Vagina (tissue), 2 donors: ENCODE results near the gene FAM186B. TPM values are rescaled to one million over a fixed set of nuclear protein-coding genes. Genes with fewer than 3 reads are reported as not detected.

Experiments
- DNase-seq, 2 donors: peaks; one replicate each; pipeline ENCODE4 v3.0.0-alpha.2; 2017; ENCODE audit errors: extremely low spot score in 2 of 2
- H3K27ac ChIP-seq: fragments of 200-600 bp; sonication (generic); one replicate; pipeline ENCODE4 v1.5.1; 2019
- H3K27me3 ChIP-seq: fragments of 200-600 bp; sonication (generic); one replicate; pipeline ENCODE4 v1.5.1; 2019
- H3K36me3 ChIP-seq, 2 donors: fragments of 200-600 bp; sonication (generic); one replicate each; pipeline ENCODE4 v1.5.1; 2017 to 2019
- H3K4me1 ChIP-seq: fragments of 200-600 bp; sonication (generic); one replicate; pipeline ENCODE4 v1.5.1; 2019
- H3K4me3 ChIP-seq, 2 donors: fragments of 200-600 bp; sonication (generic); 1 replicate in 1 of 2; 2 replicates in 1 of 2; pipeline ENCODE4 v1.5.1; 2016 to 2019
- H3K9me3 ChIP-seq: fragments of 200-600 bp; sonication (generic); one replicate; pipeline ENCODE4 v1.5.1; 2019
- POLR2A ChIP-seq, 2 donors: fragments of 450-650 bp; IDR thresholded peaks; one replicate each; pipeline ENCODE4 v1.6.1; 2017; ENCODE audit warnings: antibody characterized with exemption in 2 of 2, mild to moderate bottlenecking in 2 of 2, moderate library complexity in 2 of 2
- POLR2AphosphoS5 ChIP-seq, 2 donors: sonication (generic); formaldehyde crosslinking; IDR thresholded peaks; one replicate each; pipeline ENCODE4 v1.9.0; 2017; ENCODE audit warnings: antibody characterized with exemption in 2 of 2, mild to moderate bottlenecking in 2 of 2, low read depth in 1 of 2; ENCODE audit not compliant: insufficient read depth in 1 of 2
- intact Hi-C: fragments of 100-400 bp; cut with DNase I; formaldehyde crosslinking; loops from one replicate; pipeline ENCODE4 v1.15.1; 2023
- total RNA-seq: library from RNA; depleted of rRNA; stranded (reverse); fragments of >200 nt; gene quantifications from one replicate; pipeline ENCODE4 v1.2.3, GENCODE V29; 2016
- TF ChIP-seq, protein P1 (sequence below), 3 experiments: fragments of 450-650 bp in 2 of 3; fragments of 200-600 bp in 1 of 3; sonication (generic) in 1 of 3; IDR thresholded peaks; one replicate each; pipeline ENCODE4 v1.5.1; 2017 to 2019; ENCODE audit warnings: antibody characterized with exemption in 3 of 3, mild to moderate bottlenecking in 2 of 3, moderate library complexity in 2 of 3

The FAM186B gene
- total RNA-seq, 1 donor from 2014 or later = not detected

DNA sequence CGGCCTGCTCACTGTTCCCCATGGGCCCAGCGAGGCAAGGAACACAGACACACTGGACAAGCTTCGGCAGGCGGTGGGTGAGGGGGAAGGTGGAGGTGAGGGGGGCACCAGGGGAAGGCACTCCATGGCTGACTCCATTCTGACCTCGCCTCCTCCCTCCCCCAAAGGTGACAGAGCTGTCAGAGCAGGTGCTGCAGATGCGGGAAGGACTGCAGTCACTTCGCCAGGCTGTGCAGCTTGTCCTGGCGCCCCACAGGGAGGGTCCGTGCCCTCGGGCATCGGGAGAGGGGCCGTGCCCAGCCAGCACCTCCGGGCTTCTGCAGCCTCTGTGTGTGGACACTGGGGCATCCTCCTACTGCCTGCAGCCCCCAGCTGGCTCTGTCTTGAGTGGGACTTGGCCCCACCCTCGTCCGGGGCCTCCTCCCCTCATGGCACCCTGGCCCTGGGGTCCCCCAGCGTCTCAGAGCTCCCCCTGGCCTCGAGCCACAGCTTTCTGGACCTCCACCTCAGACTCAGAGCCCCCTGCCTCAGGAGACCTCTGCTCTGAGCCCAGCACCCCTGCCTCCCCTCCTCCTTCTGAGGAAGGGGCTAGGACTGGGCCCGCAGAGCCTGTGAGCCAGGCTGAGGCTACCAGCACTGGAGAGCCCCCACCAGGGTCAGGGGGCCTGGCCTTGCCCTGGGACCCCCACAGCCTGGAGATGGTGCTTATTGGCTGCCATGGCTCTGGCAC lies 48.1 kb downstream of the FAM186B start:
- Histone ChIP-seq H3K36me3 (peaks cover 0 to 53% of the 10 kb centered on the region in 2 donors), H3K27me3 (no peaks in the 10 kb centered on the region), H3K4me3 (no peak overlapping the region), H3K27ac (no peak overlapping the region), H3K9me3 (no peaks in the 10 kb centered on the region), H3K4me1 (no peaks in the 10 kb centered on the region)
- TF ChIP-seq, protein P1, sequence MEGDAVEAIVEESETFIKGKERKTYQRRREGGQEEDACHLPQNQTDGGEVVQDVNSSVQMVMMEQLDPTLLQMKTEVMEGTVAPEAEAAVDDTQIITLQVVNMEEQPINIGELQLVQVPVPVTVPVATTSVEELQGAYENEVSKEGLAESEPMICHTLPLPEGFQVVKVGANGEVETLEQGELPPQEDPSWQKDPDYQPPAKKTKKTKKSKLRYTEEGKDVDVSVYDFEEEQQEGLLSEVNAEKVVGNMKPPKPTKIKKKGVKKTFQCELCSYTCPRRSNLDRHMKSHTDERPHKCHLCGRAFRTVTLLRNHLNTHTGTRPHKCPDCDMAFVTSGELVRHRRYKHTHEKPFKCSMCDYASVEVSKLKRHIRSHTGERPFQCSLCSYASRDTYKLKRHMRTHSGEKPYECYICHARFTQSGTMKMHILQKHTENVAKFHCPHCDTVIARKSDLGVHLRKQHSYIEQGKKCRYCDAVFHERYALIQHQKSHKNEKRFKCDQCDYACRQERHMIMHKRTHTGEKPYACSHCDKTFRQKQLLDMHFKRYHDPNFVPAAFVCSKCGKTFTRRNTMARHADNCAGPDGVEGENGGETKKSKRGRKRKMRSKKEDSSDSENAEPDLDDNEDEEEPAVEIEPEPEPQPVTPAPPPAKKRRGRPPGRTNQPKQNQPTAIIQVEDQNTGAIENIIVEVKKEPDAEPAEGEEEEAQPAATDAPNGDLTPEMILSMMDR (IDR thresholded peaks at IDR 0.05) = no peak
- TF ChIP-seq POLR2AphosphoS5 (IDR thresholded peaks at IDR 0.05; ENCODE audit: insufficient read depth in 1 of 2, low read depth in 1 of 2) (no peak), POLR2A (IDR thresholded peaks at IDR 0.05) (no peak)
- intact Hi-C loops = no loop called here
- DNase-seq = no peak

DNA sequence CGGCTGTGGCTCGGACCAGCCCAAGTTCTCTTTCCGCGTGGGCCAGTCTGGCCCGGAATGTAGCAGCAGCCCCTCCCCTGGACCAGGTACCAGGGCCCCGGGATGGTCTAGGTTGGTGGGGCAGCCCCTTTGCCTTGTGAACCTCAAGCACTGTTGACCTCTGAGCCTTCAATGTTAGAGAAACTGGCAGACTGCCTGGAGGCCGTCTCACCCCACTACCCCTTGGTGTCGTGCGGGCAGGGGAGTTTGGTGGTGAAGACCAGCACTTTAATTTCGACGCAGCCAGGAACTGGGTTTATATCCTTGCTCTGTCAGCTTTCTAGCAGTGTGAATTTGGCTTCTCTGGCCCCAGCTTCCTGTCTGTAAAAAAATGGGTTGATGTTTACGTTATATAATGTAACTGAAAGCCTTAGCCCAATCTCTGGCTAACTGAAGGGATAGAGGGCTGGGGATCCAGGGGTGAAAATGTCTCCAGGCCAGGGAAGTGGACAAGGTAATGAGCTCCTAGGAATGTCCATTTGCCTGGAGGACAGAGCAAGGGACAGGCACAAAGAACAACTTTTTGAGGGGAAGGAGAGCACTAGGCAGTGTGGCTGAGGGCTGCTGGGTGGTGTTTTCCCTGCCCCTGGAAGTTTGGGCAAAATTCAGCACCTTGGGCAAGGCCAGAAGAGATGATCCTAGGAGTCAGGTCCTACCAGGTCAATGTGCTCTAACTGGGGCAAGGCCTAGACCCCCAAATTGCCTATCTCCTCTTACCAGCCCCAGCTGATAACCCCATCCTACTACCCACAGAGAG lies 48.9 kb downstream of the FAM186B start:
- TF ChIP-seq POLR2A (IDR thresholded peaks at IDR 0.05) (no peak), POLR2AphosphoS5 (IDR thresholded peaks at IDR 0.05; ENCODE audit: insufficient read depth in 1 of 2, low read depth in 1 of 2) (no peak)
- TF ChIP-seq, protein P1 (IDR thresholded peaks at IDR 0.05) = no peak
- no peak overlapping the region for H3K27ac ChIP-seq
- intact Hi-C loops = no loop called here
- DNase-seq = no peak
- H3K4me3 ChIP-seq = no peak overlapping the region
- H3K36me3 ChIP-seq = peaks cover 0 to 46% of the 10 kb centered on the region in 2 donors
- no peaks in the 10 kb centered on the region for H3K9me3 ChIP-seq
- H3K4me1 ChIP-seq = no peaks in the 10 kb centered on the region
- H3K27me3 ChIP-seq = no peaks in the 10 kb centered on the region

DNA sequence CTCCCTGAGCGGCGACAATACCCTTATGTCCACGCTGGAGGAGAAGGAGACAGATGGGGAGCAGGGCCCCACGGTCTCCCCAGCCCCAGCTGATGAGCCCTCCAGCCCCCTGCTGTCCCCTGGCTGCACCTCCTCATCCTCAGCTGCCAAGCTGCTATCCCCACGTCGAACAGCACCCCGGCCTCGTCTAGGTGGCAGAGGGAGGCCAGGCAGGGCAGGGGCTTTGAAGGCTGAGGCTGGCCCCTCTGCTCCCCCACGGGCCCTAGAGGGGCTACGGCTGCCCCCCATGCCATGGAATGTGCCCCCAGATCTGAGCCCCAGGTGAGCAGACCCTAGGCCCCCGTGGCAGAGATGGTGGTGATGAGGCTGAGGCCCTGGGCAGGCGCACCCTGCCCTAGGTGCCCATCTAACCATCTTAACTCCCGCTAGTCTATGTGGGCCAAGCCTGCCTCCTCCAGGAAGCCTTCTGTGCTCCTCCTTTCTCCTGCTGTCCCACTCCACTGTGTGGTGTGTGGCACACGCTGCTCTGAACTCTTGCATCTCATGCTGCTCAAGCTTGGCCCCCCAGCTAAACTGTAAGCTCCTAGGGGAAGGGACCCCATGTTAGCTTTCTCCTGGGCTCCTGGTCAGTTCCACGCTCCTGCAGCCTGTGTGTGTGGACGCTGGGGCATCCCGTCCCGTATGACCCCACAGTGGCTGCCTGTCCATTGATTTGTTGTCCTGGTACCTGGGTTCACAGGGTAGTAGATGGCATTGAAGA lies 49.6 kb downstream of the FAM186B start:
- no peak for DNase-seq
- TF ChIP-seq, protein P1 (IDR thresholded peaks at IDR 0.05) = no peak
- no peak for TF ChIP-seq POLR2A (IDR thresholded peaks at IDR 0.05)
- no peak for TF ChIP-seq POLR2AphosphoS5 (IDR thresholded peaks at IDR 0.05; ENCODE audit: insufficient read depth in 1 of 2, low read depth in 1 of 2)
- no peaks in the 10 kb centered on the region for H3K9me3 ChIP-seq
- H3K4me3 ChIP-seq = no peak overlapping the region
- H3K27ac ChIP-seq = no peak overlapping the region
- H3K27me3 ChIP-seq = no peaks in the 10 kb centered on the region
- no peaks in the 10 kb centered on the region for H3K4me1 ChIP-seq
- H3K36me3 ChIP-seq = peaks cover 0 to 38% of the 10 kb centered on the region in 2 donors
- intact Hi-C loops = no loop called here

DNA sequence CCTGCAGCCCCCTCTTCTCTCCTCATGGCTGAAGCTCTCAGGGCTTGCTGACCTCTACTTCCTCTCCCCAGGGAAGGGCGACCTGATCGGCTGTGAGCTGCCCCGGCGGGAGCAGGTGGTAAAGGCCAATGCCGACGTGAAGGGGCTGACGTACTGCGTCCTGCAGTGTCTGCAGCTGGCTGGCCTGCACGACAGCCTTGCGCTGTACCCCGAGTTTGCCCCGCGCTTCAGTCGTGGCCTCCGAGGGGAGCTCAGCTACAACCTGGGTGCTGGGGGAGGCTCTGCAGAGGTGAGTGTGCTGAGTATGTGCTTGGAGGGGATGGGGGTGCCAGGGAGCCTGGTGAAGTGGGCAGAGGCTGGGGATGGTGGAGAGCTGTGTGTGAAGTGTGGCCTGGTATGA lies 51.2 kb downstream of the FAM186B start:
- Histone ChIP-seq H3K27ac (no peak overlapping the region), H3K9me3 (no peaks in the 10 kb centered on the region), H3K36me3 (peaks cover 0 to 23% of the 10 kb centered on the region in 2 donors), H3K4me1 (peaks cover 4% of the 10 kb centered on the region), H3K27me3 (no peaks in the 10 kb centered on the region), H3K4me3 (no peak overlapping the region)
- intact Hi-C loops = loop anchor here (5.0 kb wide), 1 partner anchor 68 kb away; the partner anchor contains the start of gene PRPF40B
- no peak for DNase-seq
- TF ChIP-seq, protein P1 (IDR thresholded peaks at IDR 0.05) = no peak
- TF ChIP-seq POLR2AphosphoS5 (IDR thresholded peaks at IDR 0.05; ENCODE audit: insufficient read depth in 1 of 2, low read depth in 1 of 2) (no peak), POLR2A (IDR thresholded peaks at IDR 0.05) (no peak)
